Posterior cingulate gyrus (tissue), 11 donors: Measurements from ENCODE around the gene ESM1.
"Not testable (repeated sequence)": the region's sequence is repeated elsewhere in the genome, so short reads cannot be mapped to it uniquely, and the experiment has no call there.

Experiments
- DNase-seq, 10 donors: peaks; one replicate each; pipeline versions ENCODE4 v3.0.0 to v3.0.0-alpha.2; 2020 to 2021; ENCODE audit warnings: mixed read lengths in 3 of 10
- intact Hi-C: fragments of 100-400 bp; cut with DNase I; formaldehyde crosslinking; loops from one replicate; pipeline ENCODE4 v1.15.1; 2023

ESM1 gene

GRCh38 chr5:54985301-54986268 is at the start of gene ESM1:
TSS of gene ESM1 (minus strand) at chr5:54985593. CDS start at chr5:54985517, 76 bp downstream.
- DNase-seq, result no peak
- intact Hi-C loops, result no loop called here

GRCh38 chr5:55033568-55033967 is 48.2 kb upstream of the ESM1 start:
- intact Hi-C loops, result no loop called here
- DNase-seq, result no peak

- no peak for DNase-seq
- intact Hi-C loops, result no loop called here
Measured at GRCh38 chr5:55031492-55031891, 46.1 kb upstream of the ESM1 start.

- intact Hi-C loops, result no loop called here
- DNase-seq, result no peak
Measured at GRCh38 chr5:55030676-55031369, 45.4 kb upstream of the ESM1 start.

GRCh38 chr5:55030220-55030619 is 44.8 kb upstream of the ESM1 start:
- intact Hi-C loops, result no loop called here
- DNase-seq, result no peak

GRCh38 chr5:55027595-55027994 is 42.2 kb upstream of the ESM1 start:
- no peak for DNase-seq
- intact Hi-C loops, result no loop called here

GRCh38 chr5:55022450-55022849 is 37.1 kb upstream of the ESM1 start:
- DNase-seq, result no peak
- intact Hi-C loops, result no loop called here

- intact Hi-C loops, result no loop called here
- DNase-seq, result no peak
Measured at GRCh38 chr5:55021821-55022220, 36.4 kb upstream of the ESM1 start.

- intact Hi-C loops, result no loop called here
- no peak for DNase-seq
Measured at GRCh38 chr5:55021410-55021809, 36.0 kb upstream of the ESM1 start.

- DNase-seq, intact Hi-C loops: not testable (repeated sequence)
Measured at GRCh38 chr5:55010149-55010548, 24.8 kb upstream of the ESM1 start.

GRCh38 chr5:55004729-55005128 is 19.3 kb upstream of the ESM1 start:
- intact Hi-C loops, result no loop called here
- DNase-seq, result no peak

GRCh38 chr5:55003432-55004065 is 18.2 kb upstream of the ESM1 start:
- DNase-seq, result no peak
- intact Hi-C loops, result no loop called here

GRCh38 chr5:55002166-55002565 is 16.8 kb upstream of the ESM1 start:
- intact Hi-C loops, DNase-seq: not testable (repeated sequence)

- intact Hi-C loops, result no loop called here
Measured at GRCh38 chr5:54997081-54997480, 11.7 kb upstream of the ESM1 start.

GRCh38 chr5:54996466-54996865 is 11.1 kb upstream of the ESM1 start:
- intact Hi-C loops, result no loop called here
- no peak for DNase-seq

More at GRCh38 chr5:54997081-54997480, 11.7 kb upstream of the ESM1 start:
- no peak for DNase-seq

- intact Hi-C loops, result no loop called here
- no peak for DNase-seq
Measured at GRCh38 chr5:54995168-54995567, 9.8 kb upstream of the ESM1 start.

GRCh38 chr5:54994628-54995027 is 9.2 kb upstream of the ESM1 start:
- intact Hi-C loops, result no loop called here
- no peak for DNase-seq

GRCh38 chr5:54993318-54993717 is 7.9 kb upstream of the ESM1 start:
- intact Hi-C loops, result no loop called here
- DNase-seq, result no peak

GRCh38 chr5:54991416-54991815 is 6.0 kb upstream of the ESM1 start:
- DNase-seq, result no peak
- intact Hi-C loops, result no loop called here

- intact Hi-C loops, result no loop called here
Measured at GRCh38 chr5:54990841-54991258, 5.5 kb upstream of the ESM1 start.

GRCh38 chr5:54988817-54989216 is 3.4 kb upstream of the ESM1 start:
- no peak for DNase-seq
- intact Hi-C loops, result no loop called here

More at GRCh38 chr5:54990841-54991258, 5.5 kb upstream of the ESM1 start:
- no peak for DNase-seq
